ENCODE data around the gene CPT1C. TPM values are rescaled to one million over a fixed set of nuclear protein-coding genes. Genes with fewer than 3 reads are reported as not detected.

The CPT1C gene
- polyA plus RNA-seq, 1 donor, result 7.4 TPM

- Histone ChIP-seq H3K9me3 (ENCODE audit: control insufficient read depth, low read depth, low read length) (peaks cover 1% of the 10 kb centered on the region), H3K27ac (ENCODE audit: low read length) (peak overlapping the region; percentile 84), H3K36me3 (ENCODE audit: control insufficient read depth, insufficient read depth, low read length) (peaks cover 8% of the 10 kb centered on the region), H3K4me3 (ENCODE audit: low read length) (peak overlapping the region; percentile 79), H3K27me3 (ENCODE audit: control insufficient read depth, insufficient read depth, low read length) (no peaks in the 10 kb centered on the region), H3K4me1 (ENCODE audit: control insufficient read depth, insufficient read depth, low read length) (peaks cover 27% of the 10 kb centered on the region)
- WGBS (ENCODE audit: insufficient coverage, low lambda C conversion rate), result no CpG with 5 or more reads among the region's 34 CpGs
- DNase-seq, result peak; percentile 100
Observed at GRCh38 chr19:49676784-49677230, 14.1 kb upstream of the CPT1C start.

- no CpG with 5 or more reads among the region's 57 CpGs for WGBS (ENCODE audit: insufficient coverage, low lambda C conversion rate)
Observed at GRCh38 chr19:49677231-49677900, 13.6 kb upstream of the CPT1C start, which contains the start of gene PRMT1. PRMT1 (plus strand) TSS chr19:49677271; CDS start chr19:49677281, 10 bp downstream.

GRCh38 chr19:49677901-49678674, 12.8 kb upstream of the CPT1C start:
- peak overlapping the region; percentile 79 for H3K4me3 ChIP-seq (ENCODE audit: low read length)
- WGBS (ENCODE audit: insufficient coverage, low lambda C conversion rate), result no CpG with 5 or more reads among the region's 21 CpGs
- H3K27me3 ChIP-seq (ENCODE audit: control insufficient read depth, insufficient read depth, low read length), result no peaks in the 10 kb centered on the region
- H3K27ac ChIP-seq (ENCODE audit: low read length), result peak overlapping the region; percentile 84
- H3K36me3 ChIP-seq (ENCODE audit: control insufficient read depth, insufficient read depth, low read length), result peaks cover 19% of the 10 kb centered on the region
- peaks cover 3% of the 10 kb centered on the region for H3K9me3 ChIP-seq (ENCODE audit: control insufficient read depth, low read depth, low read length)
- peaks cover 22% of the 10 kb centered on the region for H3K4me1 ChIP-seq (ENCODE audit: control insufficient read depth, insufficient read depth, low read length)
- DNase-seq, result peak; percentile 63 to 72

More at GRCh38 chr19:49677231-49677900, 13.6 kb upstream of the CPT1C start, which contains the start of gene PRMT1:
- peaks cover 22% of the 10 kb centered on the region for H3K4me1 ChIP-seq (ENCODE audit: control insufficient read depth, insufficient read depth, low read length)
- peaks cover 3% of the 10 kb centered on the region for H3K9me3 ChIP-seq (ENCODE audit: control insufficient read depth, low read depth, low read length)
- no peaks in the 10 kb centered on the region for H3K27me3 ChIP-seq (ENCODE audit: control insufficient read depth, insufficient read depth, low read length)
- no peak for DNase-seq
- peak within 1 kb of the TSS; percentile 84 for H3K27ac ChIP-seq (ENCODE audit: low read length)
- peak within 1 kb of the TSS; percentile 79 for H3K4me3 ChIP-seq (ENCODE audit: low read length)
- H3K36me3 ChIP-seq (ENCODE audit: control insufficient read depth, insufficient read depth, low read length), result peaks cover 14% of the 10 kb centered on the region

- peaks cover 22% of the 10 kb centered on the region for H3K4me1 ChIP-seq (ENCODE audit: control insufficient read depth, insufficient read depth, low read length)
- H3K27me3 ChIP-seq (ENCODE audit: control insufficient read depth, insufficient read depth, low read length), result no peaks in the 10 kb centered on the region
- peaks cover 28% of the 10 kb centered on the region for H3K36me3 ChIP-seq (ENCODE audit: control insufficient read depth, insufficient read depth, low read length)
- H3K4me3 ChIP-seq (ENCODE audit: low read length), result no peak overlapping the region
- H3K9me3 ChIP-seq (ENCODE audit: control insufficient read depth, low read depth, low read length), result peaks cover 3% of the 10 kb centered on the region
- DNase-seq, result no peak
- H3K27ac ChIP-seq (ENCODE audit: low read length), result no peak overlapping the region
- WGBS (ENCODE audit: insufficient coverage, low lambda C conversion rate), result no CpG with 5 or more reads among the region's 12 CpGs
Observed at GRCh38 chr19:49678985-49679770, 11.7 kb upstream of the CPT1C start.

- H3K27me3 ChIP-seq (ENCODE audit: control insufficient read depth, insufficient read depth, low read length), result no peaks in the 10 kb centered on the region
- peaks cover 35% of the 10 kb centered on the region for H3K36me3 ChIP-seq (ENCODE audit: control insufficient read depth, insufficient read depth, low read length)
- H3K9me3 ChIP-seq (ENCODE audit: control insufficient read depth, low read depth, low read length), result peaks cover 3% of the 10 kb centered on the region
- H3K4me1 ChIP-seq (ENCODE audit: control insufficient read depth, insufficient read depth, low read length), result peaks cover 22% of the 10 kb centered on the region
- WGBS (ENCODE audit: insufficient coverage, low lambda C conversion rate), result no CpG with 5 or more reads among the region's 10 CpGs
- DNase-seq, result no peak
- no peak overlapping the region for H3K27ac ChIP-seq (ENCODE audit: low read length)
- no peak overlapping the region for H3K4me3 ChIP-seq (ENCODE audit: low read length)
Observed at GRCh38 chr19:49679771-49680413, 11.0 kb upstream of the CPT1C start.

GRCh38 chr19:49680421-49681351, 10.2 kb upstream of the CPT1C start:
- peak; percentile 80 to 90 for DNase-seq
- no CpG with 5 or more reads among the region's 40 CpGs for WGBS (ENCODE audit: insufficient coverage, low lambda C conversion rate)
- Histone ChIP-seq H3K27ac (ENCODE audit: low read length) (peak overlapping the region; percentile 21), H3K9me3 (ENCODE audit: control insufficient read depth, low read depth, low read length) (peaks cover 3% of the 10 kb centered on the region), H3K4me1 (ENCODE audit: control insufficient read depth, insufficient read depth, low read length) (peaks cover 22% of the 10 kb centered on the region), H3K36me3 (ENCODE audit: control insufficient read depth, insufficient read depth, low read length) (peaks cover 43% of the 10 kb centered on the region), H3K4me3 (ENCODE audit: low read length) (no peak overlapping the region), H3K27me3 (ENCODE audit: control insufficient read depth, insufficient read depth, low read length) (no peaks in the 10 kb centered on the region)

- H3K27me3 ChIP-seq (ENCODE audit: control insufficient read depth, insufficient read depth, low read length), result no peaks in the 10 kb centered on the region
- H3K27ac ChIP-seq (ENCODE audit: low read length), result no peak overlapping the region
- H3K9me3 ChIP-seq (ENCODE audit: control insufficient read depth, low read depth, low read length), result peaks cover 3% of the 10 kb centered on the region
- peaks cover 52% of the 10 kb centered on the region for H3K36me3 ChIP-seq (ENCODE audit: control insufficient read depth, insufficient read depth, low read length)
- WGBS (ENCODE audit: insufficient coverage, low lambda C conversion rate), result no CpG with 5 or more reads among the region's 19 CpGs
- peaks cover 18% of the 10 kb centered on the region for H3K4me1 ChIP-seq (ENCODE audit: control insufficient read depth, insufficient read depth, low read length)
- DNase-seq, result no peak
- H3K4me3 ChIP-seq (ENCODE audit: low read length), result no peak overlapping the region
Observed at GRCh38 chr19:49681830-49682229, 9.1 kb upstream of the CPT1C start.

- no peak overlapping the region for H3K4me3 ChIP-seq (ENCODE audit: low read length)
Observed at GRCh38 chr19:49682274-49682673, 8.6 kb upstream of the CPT1C start.

GRCh38 chr19:49683814-49684250, 7.1 kb upstream of the CPT1C start:
- no peak overlapping the region for H3K4me3 ChIP-seq (ENCODE audit: low read length)
- DNase-seq, result no peak
- no peak overlapping the region for H3K27ac ChIP-seq (ENCODE audit: low read length)
- H3K36me3 ChIP-seq (ENCODE audit: control insufficient read depth, insufficient read depth, low read length), result peaks cover 63% of the 10 kb centered on the region
- no peaks in the 10 kb centered on the region for H3K27me3 ChIP-seq (ENCODE audit: control insufficient read depth, insufficient read depth, low read length)
- peaks cover 18% of the 10 kb centered on the region for H3K4me1 ChIP-seq (ENCODE audit: control insufficient read depth, insufficient read depth, low read length)
- no CpG with 5 or more reads among the region's 18 CpGs for WGBS (ENCODE audit: insufficient coverage, low lambda C conversion rate)
- H3K9me3 ChIP-seq (ENCODE audit: control insufficient read depth, low read depth, low read length), result peaks cover 3% of the 10 kb centered on the region

More at GRCh38 chr19:49682274-49682673, 8.6 kb upstream of the CPT1C start:
- DNase-seq, result no peak
- Histone ChIP-seq H3K4me1 (ENCODE audit: control insufficient read depth, insufficient read depth, low read length) (peaks cover 18% of the 10 kb centered on the region), H3K9me3 (ENCODE audit: control insufficient read depth, low read depth, low read length) (peaks cover 3% of the 10 kb centered on the region), H3K36me3 (ENCODE audit: control insufficient read depth, insufficient read depth, low read length) (peaks cover 55% of the 10 kb centered on the region), H3K27me3 (ENCODE audit: control insufficient read depth, insufficient read depth, low read length) (no peaks in the 10 kb centered on the region), H3K27ac (ENCODE audit: low read length) (no peak overlapping the region)
- WGBS (ENCODE audit: insufficient coverage, low lambda C conversion rate), result 100% methylated on average over 3 of the region's 8 CpGs
